Activated CD4-positive, CD25-positive, alpha-beta regulatory T cell treated with anti-CD3 and anti-CD28 coated beads, Interleukin-2, amount 50 U/mL, for 24 hours (primary cell): ENCODE results near the gene NDUFB10.

Experiments
- ATAC-seq, 2 donors: fragments of 150-1000 bp; cut with Tn5 transposase; one replicate each; pipeline ENCODE4 v1.10.0; 2021; ENCODE audit warnings: mild to moderate bottlenecking in 1 of 2, moderate library complexity in 1 of 2

NDUFB10 gene

GRCh38 chr16:1973461-1974156 is 14.3 kb downstream of the NDUFB10 start:
- no peak for ATAC-seq

DNA sequence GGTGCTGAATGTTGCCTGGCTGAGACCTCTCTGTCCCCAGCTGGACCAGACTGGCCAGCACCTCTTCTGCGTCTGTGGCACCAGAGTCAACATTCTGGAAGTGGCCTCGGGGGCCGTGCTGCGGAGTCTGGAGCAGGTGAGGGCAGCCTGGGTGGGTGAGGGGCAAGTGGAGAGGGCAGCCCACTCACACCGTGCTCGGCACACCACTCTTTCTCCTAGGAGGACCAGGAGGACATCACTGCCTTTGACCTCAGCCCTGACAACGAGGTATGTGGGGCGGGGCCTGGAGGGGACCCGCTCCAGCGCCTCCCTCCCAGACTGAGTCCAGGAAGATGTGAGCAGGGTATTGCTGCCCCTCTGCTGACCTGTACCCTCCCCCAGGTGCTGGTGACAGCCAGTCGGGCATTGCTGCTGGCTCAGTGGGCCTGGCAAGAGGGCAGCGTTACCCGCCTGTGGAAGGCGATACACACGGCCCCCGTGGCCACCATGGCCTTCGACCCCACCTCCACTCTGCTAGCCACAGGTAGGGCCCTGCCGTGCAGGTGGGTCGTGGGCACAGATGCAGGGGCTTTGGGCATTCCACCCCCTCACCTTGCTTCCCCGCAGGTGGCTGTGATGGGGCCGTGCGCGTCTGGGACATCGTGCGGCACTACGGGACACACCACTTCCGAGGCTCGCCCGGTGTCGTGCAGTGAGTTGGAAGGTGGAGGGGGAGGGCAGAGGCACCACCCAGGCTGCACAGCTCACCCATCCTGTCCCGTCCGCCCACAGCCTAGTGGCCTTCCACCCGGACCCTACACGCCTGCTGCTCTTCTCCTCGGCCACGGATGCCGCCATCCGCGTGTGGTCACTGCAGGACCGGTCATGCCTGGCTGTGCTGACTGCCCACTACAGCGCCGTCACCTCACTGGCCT is 15.1 kb downstream of the NDUFB10 start:
- ATAC-seq: no peak

- no peak for ATAC-seq
Measured at GRCh38 chr16:1975432-1976215, 16.3 kb downstream of the NDUFB10 start.

- no peak for ATAC-seq
Measured at GRCh38 chr16:1976216-1976520, 16.8 kb downstream of the NDUFB10 start.

- ATAC-seq: no peak
Measured at GRCh38 chr16:1976951-1977874, 17.9 kb downstream of the NDUFB10 start.

GRCh38 chr16:1977875-1978268 is 18.5 kb downstream of the NDUFB10 start:
- ATAC-seq: no peak

GRCh38 chr16:1978476-1979120 is 19.3 kb downstream of the NDUFB10 start:
- ATAC-seq: no peak

GRCh38 chr16:1979271-1980029 is 20.1 kb downstream of the NDUFB10 start:
- no peak for ATAC-seq

DNA sequence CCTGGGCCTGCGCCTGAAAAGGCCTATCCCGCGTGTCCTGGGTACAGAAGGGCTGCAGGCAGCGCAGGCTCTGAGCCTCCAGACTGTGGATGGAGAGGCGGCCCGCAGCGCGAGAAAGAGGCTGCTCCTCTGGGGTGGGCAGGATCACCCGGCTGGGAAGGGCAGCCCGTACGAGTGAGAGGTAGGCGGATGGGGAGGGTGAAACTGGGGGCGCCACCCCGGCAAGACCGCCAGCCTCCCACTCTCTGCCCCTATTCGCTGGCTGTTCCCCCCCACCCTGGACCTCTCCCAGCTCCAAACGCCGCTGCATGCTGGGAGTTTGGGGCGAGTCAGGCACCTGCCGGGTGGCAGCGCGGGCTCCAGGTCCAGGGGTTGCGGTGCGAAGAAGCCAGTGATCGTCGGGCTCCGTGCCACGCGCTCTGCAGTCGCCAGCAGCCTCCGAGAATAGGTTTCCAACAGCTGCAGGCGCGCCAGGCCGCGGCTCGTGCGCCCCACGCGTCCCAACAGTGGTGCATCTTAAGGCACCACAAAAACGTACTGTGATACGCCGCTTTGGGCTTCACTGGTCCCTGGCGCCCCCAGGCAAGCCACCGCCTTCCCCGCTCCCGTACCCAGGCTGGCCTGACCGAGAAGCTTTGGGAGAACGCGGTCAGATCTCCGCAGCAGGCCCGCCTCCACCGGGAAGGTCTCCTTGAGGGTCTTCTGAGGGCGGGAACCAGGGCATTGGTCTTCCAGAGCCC is 20.9 kb downstream of the NDUFB10 start:
- ATAC-seq: no peak

- ATAC-seq: no peak
Measured at GRCh38 chr16:1980770-1981087, 21.4 kb downstream of the NDUFB10 start.

DNA sequence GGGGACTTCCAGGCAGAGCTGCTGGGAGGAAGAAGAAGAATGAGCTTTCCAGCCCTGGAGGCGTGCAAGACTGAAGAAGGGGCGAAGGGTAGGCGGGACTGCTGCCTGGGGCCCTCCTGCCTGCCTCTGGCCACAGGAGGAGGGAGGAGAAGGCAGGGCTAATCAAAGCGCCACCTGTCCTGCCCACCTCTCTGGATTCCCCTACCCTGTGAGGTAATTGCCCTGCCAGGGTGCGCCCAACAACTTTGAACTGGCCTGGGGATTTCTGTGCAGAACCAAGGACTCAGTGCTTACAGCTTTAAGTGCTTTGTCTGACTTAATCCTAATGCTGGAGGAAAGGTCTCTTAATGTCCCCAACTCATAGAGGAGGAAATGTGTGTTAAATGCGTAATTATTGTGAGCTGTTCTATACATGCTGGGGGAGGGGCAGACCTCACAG is 22.1 kb downstream of the NDUFB10 start, which contains the start of gene NOXO1:
Gene NOXO1 (minus strand): TSS at position 72 of the 439 bp plus-strand sequence. CDS start 290 bp downstream, outside the sequence.
- ATAC-seq: no peak

DNA sequence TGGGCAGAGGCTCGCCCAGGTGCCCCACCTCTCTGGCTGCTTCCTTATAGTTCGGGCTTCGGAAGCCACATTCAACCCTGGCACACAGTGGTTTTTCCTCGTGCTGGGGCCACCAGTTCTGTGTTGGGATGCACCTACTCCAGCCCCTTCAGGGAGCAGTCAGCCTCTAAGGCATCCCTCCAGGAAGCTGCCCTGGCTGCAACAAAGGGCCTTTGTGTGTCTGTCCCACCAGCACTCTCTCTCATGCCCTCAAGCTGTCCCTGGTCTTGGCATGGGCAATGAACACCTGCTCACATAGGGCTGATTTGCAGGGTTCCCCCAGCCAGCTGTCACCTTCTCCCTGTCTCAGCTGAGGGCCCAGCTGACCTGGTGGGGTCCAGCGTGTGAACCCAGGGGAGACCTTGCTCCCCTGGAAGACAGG is 22.7 kb downstream of the NDUFB10 start:
- ATAC-seq: no peak

DNA sequence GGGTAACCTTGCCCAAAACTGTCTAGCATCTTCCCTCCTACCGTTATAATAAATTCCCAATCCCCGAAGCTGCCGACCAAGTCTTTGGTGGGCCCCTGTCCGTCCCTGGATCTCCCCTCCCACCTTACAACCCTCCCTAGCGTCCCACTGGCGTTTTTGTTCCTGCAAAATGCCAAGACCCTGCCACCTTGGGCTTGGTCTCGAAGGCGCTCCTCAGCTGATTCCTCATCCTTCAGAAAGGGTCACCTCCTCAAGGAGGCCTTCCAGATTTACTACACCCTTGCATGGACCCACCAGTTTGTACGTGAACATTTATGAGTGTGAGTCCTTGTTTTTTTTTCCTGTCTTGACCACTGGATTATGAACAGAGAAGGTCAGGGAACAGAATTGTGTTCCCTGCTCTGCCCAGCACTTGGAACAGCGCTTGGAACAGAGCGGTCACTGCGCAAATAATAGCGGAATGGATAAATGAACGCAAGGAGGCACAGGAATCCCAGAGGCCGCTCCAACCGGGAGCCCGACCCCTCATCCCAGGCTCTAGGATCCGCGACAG is 23.7 kb downstream of the NDUFB10 start:
- no peak for ATAC-seq

DNA sequence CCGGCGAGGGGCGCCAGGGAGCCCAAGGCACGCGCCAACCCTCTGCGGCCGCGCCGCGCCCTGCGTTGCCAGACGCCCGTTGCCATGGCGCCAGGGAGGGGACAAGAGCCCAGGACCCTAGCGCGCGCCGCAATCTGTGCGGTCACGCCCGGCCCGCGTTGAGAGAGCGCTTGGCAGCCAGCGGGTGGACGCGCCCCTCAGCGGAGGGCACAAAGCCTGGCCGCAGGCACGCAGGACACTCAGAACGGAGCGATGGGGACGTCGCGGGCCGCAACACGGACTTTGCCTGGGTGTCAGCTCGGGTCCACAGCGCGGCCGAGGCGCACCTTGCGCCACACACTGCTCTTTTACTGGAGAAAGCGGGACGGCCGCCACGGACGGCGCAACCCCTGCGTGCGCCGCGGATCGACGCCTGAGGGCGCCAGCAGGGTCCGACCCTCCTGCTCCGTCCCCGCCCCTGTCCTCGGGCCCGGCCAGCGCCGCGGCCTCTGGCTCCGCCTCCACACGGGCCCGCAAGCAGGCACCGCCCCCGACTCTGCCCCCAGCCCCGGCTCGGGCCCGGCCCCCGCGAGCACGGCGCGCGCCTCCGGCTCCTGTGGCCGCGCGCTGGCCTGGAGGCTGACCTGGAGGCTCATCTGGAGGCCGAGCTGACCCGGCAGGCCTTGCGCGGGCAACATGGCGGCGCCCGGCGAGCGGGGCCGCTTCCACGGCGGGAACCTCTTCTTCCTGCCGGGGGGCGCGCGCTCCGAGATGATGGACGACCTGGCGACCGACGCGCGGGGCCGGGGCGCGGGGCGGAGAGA is 24.4 kb downstream of the NDUFB10 start, which contains the start of gene GFER:
Gene GFER (plus strand): TSS at position 650 of the 803 bp plus-strand sequence. CDS start 26 bp downstream, at position 676.
- ATAC-seq: peak; percentile 75 to 79

DNA sequence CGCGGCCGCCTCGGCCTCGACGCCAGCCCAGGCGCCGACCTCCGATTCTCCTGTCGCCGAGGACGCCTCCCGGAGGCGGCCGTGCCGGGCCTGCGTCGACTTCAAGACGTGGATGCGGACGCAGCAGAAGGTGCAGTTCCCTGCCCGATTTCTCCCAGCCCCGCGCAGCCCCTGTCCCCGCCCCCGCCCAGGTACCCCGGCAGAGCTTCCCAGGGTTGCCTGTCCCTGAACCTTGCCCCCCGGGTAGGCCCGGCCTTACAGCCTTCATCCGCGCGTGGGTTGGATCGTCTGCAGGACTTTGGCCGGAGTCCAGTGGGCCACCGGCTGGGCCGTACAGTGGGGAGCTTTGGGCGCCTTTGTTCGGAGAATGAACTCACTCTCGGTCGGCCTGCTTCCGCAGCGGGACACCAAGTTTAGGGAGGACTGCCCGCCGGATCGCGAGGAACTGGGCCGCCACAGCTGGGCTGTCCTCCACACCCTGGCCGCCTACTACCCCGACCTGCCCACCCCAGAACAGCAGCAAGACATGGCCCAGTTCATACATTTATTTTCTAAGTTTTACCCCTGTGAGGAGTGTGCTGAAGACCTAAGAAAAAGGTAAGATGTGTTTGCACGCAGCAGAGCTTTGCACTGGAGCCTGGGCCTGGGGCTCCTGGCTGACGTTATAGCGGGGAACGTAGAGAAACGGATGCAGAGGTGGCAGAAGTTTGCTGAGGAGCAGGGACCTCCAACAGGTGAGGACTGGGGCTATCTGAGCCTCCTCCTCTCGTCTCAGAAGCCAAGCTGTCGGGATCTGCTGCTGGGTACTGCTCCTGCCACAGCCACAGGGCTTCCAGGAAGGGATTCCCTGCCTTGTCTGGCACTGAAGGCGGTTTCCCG is 25.2 kb downstream of the NDUFB10 start:
- ATAC-seq: peak; percentile 14 to 16

DNA sequence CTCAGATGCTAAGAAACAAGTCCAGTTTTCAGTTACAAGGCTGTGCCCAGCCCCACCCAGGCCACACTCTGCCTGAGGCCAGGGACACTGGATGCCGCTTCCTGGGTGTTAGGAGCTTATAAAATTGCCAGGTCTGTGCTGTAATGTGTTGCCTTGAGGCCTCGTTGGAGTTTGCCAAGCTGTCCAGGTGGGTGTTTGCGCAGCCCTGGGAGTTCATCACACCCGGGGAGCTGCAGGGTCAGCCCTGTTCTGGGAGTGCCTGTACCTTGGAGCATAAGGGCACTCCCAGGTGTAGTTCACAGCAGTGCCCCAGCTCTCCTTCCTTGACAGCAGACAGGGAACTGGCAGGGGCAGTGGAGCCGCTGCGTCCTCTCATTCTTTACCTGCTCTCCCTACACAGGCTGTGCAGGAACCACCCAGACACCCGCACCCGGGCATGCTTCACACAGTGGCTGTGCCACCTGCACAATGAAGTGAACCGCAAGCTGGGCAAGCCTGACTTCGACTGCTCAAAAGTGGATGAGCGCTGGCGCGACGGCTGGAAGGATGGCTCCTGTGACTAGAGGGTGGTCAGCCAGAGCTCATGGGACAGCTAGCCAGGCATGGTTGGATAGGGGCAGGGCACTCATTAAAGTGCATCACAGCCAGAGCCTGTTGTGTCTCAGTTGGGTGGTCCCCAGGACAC is 26.3 kb downstream of the NDUFB10 start:
- no peak for ATAC-seq

GRCh38 chr16:1987198-1987597 is 27.9 kb downstream of the NDUFB10 start:
- no peak for ATAC-seq
